SK-MEL-5 (cell line): ENCODE results near the gene SCGB3A1. TPM values are rescaled to one million over a fixed set of nuclear protein-coding genes. Genes with fewer than 3 reads are reported as not detected.

Experiments used
- DNase-seq: peaks from one replicate; pipeline ENCODE4 v3.0.0-alpha.2; 2016; ENCODE audit warnings: low read depth, low spot score
- in situ Hi-C: cut with HindIII; loops from 2 replicates; pipeline ENCODE4 v1.10.0; 2016; ENCODE audit warnings: low sequenced_read_pairs, high pct_unique_total_duplicates, low pct_unique_long_range_greater_than_20kb
- polyA plus RNA-seq, 2 experiments: library from polyadenylated mRNA; depleted of rRNA; stranded (reverse); fragments of >200 nt; gene quantifications; 2 replicates each; pipeline ENCODE4 v1.2.3, GENCODE V29; 2015
- total RNA-seq: library from RNA; depleted of rRNA; stranded (reverse); fragments of >200 nt; shearing (Covaris generic); gene quantifications from 2 replicates; pipeline ENCODE4 v1.2.3, GENCODE V29; 2014; rRNA removed

The SCGB3A1 gene
- not detected in 2 replicates for total RNA-seq
- polyA plus RNA-seq (2015; cell fraction: cytosol; rRNA removed), result not detected in 2 replicates
- polyA plus RNA-seq (2015; cell fraction: nucleus; rRNA removed), result not detected in 2 replicates

DNA sequence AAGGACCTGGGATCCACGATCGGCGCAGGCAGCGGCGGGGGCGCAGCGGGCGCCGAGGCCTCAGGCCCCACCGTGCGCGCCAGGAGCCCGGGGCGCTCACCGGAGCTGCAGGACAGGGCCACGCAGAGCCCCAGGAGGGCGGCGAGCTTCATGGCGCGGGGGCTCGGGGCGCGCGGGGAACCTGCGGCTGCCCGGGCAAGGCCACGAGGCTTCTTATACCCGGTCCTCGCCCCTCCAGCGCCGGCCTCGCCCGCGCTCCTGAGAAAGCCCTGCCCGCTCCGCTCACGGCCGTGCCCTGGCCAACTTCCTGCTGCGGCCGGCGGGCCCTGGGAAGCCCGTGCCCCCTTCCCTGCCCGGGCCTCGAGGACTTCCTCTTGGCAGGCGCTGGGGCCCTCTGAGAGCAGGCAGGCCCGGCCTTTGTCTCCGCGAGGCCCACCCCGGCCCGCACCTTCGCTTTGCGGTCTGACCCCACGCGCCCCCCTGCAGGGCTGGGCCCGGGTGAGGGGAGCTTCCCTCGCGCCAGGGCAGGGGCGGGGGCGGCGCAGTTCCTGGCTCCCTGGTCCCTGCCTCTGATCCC, at the start of gene SCGB3A1:
SCGB3A1 (minus strand) TSS at position 189 of the 577 bp plus-strand sequence; CDS start at position 152, 37 bp downstream.
- DNase-seq, result no peak
- in situ Hi-C loops, result no loop called here

GRCh38 chr5:180640611-180640860, 49.2 kb upstream of the SCGB3A1 start:
- no peak for DNase-seq
- in situ Hi-C loops, result no loop called here

DNA sequence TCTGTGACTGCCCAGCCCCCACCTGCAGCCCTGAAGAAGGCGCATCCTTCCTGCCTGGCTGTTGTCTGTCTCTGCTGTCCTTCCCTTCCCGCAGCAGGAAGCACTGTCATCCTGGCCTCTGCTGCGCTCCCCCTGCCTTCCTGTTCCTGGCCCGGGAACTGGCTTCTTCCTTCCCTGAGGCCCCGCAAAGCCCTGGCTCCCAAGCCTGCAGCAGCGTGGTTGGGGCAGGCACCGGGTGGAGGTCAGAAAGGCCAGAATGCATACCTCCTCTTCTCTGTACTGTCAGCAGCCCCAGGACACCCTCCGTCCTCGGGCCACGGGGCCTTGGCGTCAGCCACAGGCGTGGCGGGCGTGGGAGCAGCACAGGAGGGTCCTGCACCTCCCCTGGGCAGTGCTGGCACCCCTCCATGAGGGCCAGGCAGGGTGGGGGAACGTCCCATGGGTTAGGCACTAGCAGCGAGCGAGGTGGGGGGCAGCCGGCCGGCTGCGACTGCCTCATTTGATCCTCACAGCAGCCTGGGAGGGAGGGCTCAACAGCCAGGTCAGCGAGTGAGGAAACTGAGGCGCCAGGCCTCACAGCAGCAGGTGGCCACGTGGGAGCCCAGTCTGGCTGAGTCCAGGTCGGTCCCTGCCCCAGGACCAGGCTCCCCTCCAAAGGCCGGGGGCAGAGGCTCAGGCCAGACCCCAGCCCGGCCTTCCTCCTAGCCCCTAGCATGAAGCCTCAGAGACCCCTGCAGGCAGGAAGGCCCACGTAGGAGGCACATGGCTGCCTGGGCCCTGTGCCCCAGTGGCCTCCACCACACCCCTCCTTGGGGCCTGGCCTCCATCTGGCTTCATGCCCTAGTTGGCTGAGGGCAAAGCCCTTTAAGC, 48.7 kb upstream of the SCGB3A1 start:
- no peak for DNase-seq
- in situ Hi-C loops, result no loop called here

GRCh38 chr5:180639287-180639686, 48.0 kb upstream of the SCGB3A1 start:
- in situ Hi-C loops, result no loop called here
- DNase-seq, result no peak

- DNase-seq, result no peak
- in situ Hi-C loops, result no loop called here
Measured at GRCh38 chr5:180637962-180638680, 46.8 kb upstream of the SCGB3A1 start.

GRCh38 chr5:180636403-180637075, 45.2 kb upstream of the SCGB3A1 start:
- in situ Hi-C loops, result no loop called here
- DNase-seq, result no peak

GRCh38 chr5:180636016-180636402, 44.7 kb upstream of the SCGB3A1 start:
- DNase-seq, result no peak
- in situ Hi-C loops, result no loop called here

DNA sequence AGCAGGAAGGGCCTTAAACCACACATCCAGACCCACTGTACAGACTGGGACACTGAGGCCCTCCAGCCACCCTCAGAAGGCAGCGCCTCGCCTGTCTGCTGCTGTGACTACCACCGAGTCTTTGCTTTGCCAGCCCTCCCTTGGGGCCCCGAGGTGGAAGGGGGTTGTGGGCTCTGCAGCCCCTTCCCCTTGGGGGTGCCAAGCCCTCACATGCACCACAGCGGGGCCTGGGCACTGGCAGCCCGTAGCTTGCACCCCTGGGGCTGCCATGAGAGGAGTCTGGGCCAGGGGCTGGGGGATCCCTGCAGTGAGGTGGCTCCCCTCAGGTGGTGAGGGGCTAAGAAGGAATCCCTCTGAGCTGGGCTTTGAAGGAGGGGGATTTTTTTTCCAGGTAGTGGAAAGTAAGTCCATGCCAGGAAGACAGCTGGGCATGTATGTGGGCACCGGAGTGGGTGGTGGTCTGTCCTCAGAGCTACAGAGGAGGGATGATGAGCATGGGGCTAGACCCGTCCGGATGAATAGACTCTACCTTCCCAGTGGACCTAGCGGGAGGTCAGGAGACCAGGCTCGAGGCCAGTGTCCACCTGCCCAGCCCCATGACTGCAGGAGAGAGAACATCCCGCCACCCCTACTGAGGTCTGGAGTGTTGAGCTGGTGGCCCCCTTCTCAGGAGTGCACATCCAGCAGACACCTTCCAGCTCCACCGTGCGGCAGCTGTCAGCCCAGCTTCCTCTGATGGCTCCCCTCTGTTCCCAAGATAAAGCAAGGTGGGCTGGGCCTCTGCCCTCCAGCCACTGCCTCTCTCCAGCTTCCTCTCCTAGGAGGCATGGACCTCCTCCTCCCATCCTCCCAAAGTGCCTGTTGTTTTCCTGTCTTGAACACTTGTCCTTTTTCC, 42.2 kb upstream of the SCGB3A1 start:
- no peak for DNase-seq
- in situ Hi-C loops, result no loop called here

- DNase-seq, result no peak
- in situ Hi-C loops, result no loop called here
Measured at GRCh38 chr5:180632768-180633167, 41.5 kb upstream of the SCGB3A1 start.

DNA sequence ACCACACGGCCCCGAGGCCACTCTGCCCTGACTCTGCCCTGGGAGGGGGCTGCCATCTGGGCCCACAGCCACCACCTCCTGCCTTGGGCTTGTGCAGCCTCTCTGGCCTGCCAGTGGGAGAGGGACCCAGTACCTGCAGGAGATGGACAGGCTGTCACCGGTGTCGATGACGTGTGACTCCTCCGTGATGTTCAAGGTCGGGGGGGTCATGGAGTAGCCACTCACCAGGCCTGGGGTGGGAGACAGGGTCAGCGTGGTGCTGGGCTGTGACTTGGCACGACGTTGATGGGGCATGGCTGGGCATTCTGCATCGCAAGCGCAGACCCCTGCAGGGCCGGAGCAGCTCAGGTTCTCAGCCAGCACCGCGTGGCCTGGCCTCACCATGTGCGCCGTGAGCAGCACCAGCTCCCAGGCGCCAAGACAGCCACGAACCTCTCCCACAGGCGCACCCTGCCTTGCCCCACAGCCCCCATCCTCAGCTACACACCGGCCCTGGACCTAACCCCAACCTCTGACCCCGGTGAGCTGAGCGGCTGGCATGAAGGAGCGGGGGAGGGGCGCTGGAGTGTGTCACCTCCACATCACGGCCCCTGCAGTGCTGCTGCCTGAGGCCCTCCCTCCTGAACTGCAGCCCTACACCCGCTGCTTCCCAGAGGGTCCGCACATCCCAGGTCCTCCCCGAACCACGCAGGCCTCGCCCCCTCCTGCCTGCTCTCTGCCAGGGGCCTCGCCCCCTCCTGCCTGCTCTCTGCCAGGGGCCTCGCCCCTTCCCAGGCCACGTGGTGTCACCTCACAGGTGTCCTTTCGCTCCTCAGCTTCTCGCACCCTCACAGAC, 40.5 kb upstream of the SCGB3A1 start:
- in situ Hi-C loops, result no loop called here
- no peak for DNase-seq

DNA sequence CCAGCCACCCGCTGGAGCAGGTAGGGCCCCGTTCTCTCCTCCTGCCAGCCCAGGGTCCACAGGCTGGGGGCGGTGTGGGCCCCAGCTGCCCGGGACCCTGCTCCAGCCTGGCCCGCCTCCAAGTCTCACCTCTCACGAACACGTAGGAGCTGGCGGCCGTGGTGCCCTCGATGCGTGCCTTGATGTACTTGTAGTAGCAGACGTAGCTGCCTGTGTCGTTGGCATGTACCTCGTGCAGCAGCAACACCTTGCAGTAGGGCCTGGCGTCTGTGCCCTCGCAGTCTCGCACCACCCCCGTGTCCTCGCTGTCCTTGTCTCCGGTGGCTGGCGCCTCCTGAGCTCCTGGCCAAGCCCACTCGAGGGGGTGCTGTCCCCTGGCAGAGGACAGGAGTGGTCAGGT, 39.1 kb upstream of the SCGB3A1 start:
- in situ Hi-C loops, result no loop called here
- DNase-seq, result no peak

- DNase-seq, result no peak
- in situ Hi-C loops, result no loop called here
Measured at GRCh38 chr5:180629831-180630382, 38.6 kb upstream of the SCGB3A1 start.

- in situ Hi-C loops, result no loop called here
- no peak for DNase-seq
Measured at GRCh38 chr5:180628827-180629750, 37.8 kb upstream of the SCGB3A1 start.

DNA sequence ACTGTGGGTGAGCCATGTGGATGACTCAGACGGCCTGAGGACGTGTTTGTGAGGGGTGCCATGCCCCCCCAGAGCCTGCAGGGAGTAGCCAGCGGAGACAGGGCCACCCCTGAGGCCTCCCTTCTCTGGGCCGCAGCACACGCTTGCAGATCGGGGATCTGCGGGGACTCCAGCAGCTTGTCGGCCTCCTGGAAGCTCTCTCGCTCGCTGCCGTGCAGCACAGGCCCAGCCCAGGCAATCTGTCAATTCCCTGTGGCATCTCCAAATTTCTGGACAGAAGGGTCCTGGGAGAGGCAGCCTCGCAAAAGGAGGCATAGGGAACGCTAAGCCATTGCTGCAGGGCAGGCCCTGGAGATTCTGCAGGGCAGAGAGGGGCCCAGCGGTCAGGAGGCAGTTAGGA, 36.9 kb upstream of the SCGB3A1 start:
- DNase-seq, result no peak
- in situ Hi-C loops, result no loop called here

DNA sequence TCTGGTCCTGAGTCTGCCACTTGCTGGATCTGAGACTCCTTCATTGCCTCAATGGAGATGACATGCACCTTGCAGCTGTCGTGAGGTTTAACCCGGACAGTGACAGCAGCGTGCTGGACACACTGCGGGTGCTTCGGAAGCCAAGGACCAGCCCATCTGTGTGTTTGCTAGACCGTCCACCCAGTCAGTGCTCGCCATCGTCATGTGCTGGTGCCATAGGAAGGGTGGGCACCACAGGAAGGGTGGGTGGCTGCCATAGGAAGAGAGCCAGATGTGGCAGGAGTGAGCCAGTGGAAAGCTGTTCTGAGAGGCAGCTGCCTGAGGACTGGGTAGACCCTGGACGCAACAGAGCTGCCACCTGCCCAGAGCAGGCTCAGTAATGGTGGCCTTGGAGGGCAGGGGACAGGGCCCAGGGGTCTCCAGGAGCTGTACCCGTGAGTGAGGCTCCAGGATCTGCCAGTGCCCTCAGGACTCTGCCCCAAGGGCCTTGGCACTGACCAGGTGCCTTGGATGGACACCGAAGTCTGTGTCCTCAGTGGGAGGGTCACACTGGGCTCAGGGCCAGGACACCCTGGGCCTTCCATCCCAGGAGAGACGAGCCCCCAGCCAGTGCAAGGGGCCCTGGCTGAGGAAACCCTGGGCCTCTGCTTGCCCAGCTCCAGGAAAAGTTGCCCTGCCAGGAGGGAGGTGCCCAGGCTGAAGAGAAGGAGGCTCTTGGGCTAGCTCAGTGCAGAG, 36.3 kb upstream of the SCGB3A1 start:
- DNase-seq, result no peak
- in situ Hi-C loops, result no loop called here
